Thoracic aorta endothelial cell (primary cell): ENCODE results near the gene TMEM267. TPM values are rescaled to one million over a fixed set of nuclear protein-coding genes. Genes with fewer than 3 reads are reported as not detected.

Experiments
- total RNA-seq: library from RNA; depleted of rRNA; stranded (reverse); fragments of >200 nt; gene quantifications from 2 replicates; pipeline ENCODE4 v1.2.3, GENCODE V29; 2012

TMEM267 gene, protein sequence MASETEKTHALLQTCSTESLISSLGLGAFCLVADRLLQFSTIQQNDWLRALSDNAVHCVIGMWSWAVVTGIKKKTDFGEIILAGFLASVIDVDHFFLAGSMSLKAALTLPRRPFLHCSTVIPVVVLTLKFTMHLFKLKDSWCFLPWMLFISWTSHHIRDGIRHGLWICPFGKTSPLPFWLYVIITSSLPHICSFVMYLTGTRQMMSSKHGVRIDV
- total RNA-seq, result 13.8 and 15.6 TPM in 2 replicates

GRCh38 chr5:43483298-43484105 is at the start of gene TMEM267:
TSS of gene TMEM267 (minus strand) at chr5:43483865. CDS start at chr5:43453969, 29,896 bp downstream.

GRCh38 chr5:43514816-43515677 is 31.4 kb upstream of the TMEM267 start, which contains the start of gene C5orf34:
TSS of gene C5orf34 (minus strand) at chr5:43515148. CDS start at chr5:43509339, 5,809 bp downstream.

DNA sequence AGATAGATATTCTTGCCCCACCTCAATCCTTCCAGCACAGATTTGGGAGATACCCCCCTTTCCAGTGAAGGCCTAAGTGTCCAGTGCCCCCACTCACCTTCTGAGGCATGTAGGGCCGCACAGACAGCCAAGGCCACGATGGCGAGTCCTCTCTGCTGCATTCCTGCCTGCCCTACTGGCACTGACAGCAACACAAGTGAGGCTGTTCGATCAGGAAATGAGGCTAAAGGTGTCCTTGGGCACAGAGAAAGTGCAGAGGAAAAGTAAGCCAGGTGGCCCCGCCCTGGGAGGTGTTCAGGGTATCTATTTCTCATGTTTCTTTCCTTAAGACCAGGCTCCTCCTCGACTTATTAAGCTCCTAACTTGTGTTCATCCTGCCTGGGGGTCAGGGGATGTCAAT is 71.5 kb downstream of the TMEM267 start, which contains the start of gene CCL28:
CCL28 (minus strand) TSS at position 236 of the 400 bp plus-strand sequence; CDS start at position 161, 75 bp downstream.

Other genes starting within 250 kb of the TMEM267 start
- 103 and 168 TPM in 2 replicates for gene HMGCS1, start 170.5 kb downstream of the TMEM267 start, total RNA-seq
- gene CCL28, start 71.5 kb downstream of the TMEM267 start, total RNA-seq, result 1.5 and 2.4 TPM in 2 replicates
- 8.2 and 10.6 TPM in 2 replicates for gene C5orf34, start 31.3 kb upstream of the TMEM267 start, total RNA-seq
- gene PAIP1, start 73.2 kb upstream of the TMEM267 start, total RNA-seq, result 89.9 and 120 TPM in 2 replicates
- 67.6 and 75.9 TPM in 2 replicates for gene NNT, start 119.3 kb upstream of the TMEM267 start, total RNA-seq